ENCODE data around the gene PDXP.

DNA sequence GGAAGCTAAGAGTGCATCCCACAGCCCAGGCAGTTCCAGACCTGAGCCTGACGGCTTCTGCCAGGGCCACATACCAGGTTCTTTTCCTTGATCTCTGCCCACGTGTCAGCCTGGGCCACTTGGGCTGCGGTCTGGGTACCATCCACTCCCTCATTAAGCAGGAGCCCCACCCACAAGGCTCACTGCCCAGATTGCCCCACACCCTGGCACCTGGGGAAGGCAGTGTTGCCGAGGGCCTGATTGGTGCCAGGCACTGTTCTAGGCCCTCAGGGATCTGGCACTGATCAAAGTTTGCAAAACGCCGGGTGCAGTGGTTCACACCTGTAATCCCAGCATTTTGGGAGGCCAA lies 34.5 kb upstream of the PDXP start:
- TF ChIP-seq, protein P1, sequence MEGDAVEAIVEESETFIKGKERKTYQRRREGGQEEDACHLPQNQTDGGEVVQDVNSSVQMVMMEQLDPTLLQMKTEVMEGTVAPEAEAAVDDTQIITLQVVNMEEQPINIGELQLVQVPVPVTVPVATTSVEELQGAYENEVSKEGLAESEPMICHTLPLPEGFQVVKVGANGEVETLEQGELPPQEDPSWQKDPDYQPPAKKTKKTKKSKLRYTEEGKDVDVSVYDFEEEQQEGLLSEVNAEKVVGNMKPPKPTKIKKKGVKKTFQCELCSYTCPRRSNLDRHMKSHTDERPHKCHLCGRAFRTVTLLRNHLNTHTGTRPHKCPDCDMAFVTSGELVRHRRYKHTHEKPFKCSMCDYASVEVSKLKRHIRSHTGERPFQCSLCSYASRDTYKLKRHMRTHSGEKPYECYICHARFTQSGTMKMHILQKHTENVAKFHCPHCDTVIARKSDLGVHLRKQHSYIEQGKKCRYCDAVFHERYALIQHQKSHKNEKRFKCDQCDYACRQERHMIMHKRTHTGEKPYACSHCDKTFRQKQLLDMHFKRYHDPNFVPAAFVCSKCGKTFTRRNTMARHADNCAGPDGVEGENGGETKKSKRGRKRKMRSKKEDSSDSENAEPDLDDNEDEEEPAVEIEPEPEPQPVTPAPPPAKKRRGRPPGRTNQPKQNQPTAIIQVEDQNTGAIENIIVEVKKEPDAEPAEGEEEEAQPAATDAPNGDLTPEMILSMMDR (IDR thresholded peaks at IDR 0.05; ENCODE audit: extremely low read depth in 1 of 2, insufficient read depth in 1 of 2, low read depth in 1 of 2, low read length in 2 of 2) = no peak
- TF ChIP-seq, protein P2, sequence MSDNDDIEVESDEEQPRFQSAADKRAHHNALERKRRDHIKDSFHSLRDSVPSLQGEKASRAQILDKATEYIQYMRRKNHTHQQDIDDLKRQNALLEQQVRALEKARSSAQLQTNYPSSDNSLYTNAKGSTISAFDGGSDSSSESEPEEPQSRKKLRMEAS (IDR thresholded peaks at IDR 0.05; ENCODE audit: insufficient read depth, insufficient read length) = no peak

Data from endothelial cell of umbilical vein (primary cell).